Measurements from ENCODE around the gene AASDHPPT.

Gene AASDHPPT

DNA sequence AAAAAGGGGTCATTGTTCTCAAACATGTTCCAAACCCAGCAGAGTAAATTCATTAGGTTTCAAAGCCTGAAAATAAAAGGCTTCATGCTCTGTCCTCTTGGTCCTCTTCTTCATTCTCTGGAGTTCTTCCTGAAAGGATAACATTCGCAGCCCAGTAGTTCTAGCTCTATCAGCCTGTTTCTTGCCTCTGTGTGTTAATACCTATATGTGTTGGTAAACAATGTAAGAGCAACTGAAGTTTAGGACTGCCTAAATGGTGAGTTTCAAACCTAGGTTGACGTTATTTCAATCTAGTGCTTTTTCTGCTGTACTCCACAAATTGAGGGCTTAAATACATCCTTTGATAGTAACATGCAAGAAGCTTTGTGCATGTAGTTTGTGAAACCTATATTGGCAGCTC, 9.4 kb downstream of the AASDHPPT start:
- no peak for DNase-seq

DNA sequence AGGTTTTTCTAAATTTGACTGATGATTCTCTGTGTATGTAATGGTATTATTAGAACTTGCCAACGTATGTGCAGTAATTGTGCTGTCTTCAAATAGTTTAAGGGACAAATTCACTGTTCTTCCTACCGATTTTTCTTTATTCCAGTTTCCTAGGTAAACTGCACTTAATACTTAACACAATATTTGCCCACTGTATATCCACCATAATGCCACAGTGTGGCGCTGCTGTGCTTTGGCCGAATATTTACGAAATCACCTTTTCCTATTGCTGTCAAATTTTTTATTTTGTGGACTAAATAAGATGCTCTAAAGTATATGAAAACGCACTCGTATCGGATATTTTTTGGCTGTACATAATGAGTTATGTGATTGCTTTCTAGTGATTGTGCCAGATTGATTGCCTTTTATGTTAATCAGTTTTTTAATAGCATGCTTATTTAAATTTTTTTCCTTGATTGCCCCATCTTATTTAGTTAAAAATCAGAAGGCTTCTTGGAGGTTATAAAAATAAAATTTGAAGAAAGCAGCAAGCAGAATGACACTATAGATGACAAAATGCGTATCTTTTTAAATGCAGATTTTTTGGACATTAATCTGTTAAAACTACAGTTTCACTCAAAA, 10.5 kb downstream of the AASDHPPT start:
- peak; percentile 45 for DNase-seq

DNA sequence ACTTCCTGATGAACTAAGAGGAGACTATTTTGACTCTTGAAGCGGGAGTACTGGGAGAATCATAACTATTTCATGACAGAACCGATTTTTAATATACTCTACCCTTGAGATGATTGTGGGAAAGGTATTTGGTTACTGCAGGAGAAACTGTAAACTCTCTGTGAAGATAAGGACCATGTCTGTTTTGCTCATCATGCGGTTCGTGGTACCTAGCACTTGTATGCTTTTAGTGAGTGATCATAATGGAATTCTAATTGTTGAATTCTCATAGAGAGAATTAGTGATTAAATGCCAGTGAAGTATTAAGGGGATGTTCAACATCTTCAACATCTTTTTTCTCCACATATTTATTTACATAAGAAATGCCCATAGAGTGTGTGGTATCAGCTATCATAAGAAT, 11.4 kb downstream of the AASDHPPT start:
- no peak for DNase-seq

DNA sequence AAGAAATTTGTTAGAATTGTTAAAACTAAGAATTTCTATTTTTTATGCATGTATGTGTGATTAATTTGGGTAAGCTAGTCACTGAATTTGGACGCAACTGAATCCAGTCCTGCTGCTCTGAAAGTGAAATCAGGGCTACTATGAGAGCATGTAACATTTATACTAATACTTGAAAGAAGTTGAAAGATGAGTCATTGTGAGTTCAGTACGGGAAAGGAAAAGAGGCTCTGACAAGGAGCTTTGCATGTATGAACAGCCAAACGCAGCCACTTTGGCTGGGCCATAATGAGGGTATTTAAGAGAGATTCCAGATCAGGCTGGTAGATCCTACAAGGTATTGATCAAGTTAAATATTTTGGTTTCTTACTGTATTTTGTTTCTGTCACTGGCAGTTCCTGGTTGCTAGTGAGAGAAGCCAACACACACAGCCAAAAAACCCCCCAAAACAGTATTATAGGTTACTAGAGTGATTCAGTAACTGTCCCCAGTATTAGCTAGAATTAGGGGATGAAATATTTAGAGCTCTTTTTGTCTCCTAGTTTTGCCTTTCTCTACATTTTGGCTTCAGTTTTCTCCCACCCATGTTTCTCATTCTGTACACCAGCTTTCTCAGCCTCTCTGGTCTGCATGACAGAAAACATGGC, 14.1 kb downstream of the AASDHPPT start:
- no peak for DNase-seq

DNA sequence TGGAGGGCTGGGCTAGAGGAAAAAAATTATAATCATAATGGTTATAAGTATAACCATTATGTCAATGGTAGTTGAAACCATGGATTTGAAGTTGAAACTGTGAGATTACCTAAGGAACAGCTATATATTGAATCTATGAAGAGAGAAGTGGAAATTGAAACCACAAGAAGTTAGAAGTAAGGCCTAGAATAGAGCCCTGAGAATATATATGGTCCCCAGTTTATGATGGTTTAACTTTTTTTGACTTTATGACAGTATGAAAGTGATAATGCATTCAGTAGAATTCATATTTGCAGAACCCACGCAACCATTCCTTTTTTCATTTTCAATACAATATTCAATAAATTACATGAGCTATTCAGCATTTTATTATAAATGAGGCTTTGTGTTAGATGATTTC, 15.0 kb downstream of the AASDHPPT start:
- DNase-seq: no peak

DNA sequence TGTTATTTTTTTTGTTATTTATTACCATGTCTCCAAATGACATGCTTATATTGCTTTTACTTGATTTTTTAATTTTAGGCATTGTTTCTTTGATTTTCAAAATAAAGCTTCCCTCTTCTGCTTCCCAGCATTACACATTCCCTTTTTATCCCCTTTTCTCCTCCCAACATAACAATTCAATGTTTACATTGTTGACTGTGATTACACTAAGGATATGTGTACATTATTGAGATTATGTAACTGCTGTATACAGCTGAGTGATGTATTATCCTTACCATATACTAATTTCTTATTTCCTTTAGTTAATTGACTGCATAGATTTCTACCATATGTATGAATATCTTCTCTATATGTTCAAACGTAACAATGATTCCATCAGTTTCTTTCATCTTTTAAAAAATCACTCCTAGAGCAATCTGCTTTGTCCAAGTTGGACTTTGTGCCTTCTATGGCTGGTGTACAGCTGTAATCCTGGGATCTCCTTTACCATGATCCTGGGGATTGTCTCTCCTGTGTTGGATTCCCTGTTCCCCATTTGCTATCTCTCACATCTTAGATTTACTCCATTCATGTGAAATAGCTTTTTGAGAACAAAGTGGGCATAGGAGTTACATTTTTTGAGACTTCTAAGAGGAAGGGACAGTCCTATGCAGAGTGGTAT, 21.6 kb downstream of the AASDHPPT start:
- DNase-seq: no peak

DNA sequence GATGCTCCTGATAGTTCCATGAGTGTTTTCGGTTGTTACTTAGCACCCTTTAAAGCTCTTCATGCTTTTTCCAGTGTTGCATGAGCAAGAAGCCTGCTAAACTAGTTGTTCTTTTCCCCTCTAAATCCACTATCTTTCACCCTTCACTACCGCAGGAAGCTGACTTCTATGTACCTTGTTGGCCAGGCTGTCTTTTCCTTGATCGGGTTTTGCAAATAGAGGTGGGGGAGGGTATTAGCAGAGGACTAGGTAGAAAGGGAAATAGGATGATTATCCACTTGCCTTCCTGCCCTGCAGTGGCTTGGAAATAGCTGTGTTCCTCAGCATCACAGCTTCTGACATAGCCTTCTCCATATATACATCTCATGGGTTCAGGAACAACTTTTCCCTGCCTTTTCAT, 23.9 kb downstream of the AASDHPPT start:
- no peak for DNase-seq

DNA sequence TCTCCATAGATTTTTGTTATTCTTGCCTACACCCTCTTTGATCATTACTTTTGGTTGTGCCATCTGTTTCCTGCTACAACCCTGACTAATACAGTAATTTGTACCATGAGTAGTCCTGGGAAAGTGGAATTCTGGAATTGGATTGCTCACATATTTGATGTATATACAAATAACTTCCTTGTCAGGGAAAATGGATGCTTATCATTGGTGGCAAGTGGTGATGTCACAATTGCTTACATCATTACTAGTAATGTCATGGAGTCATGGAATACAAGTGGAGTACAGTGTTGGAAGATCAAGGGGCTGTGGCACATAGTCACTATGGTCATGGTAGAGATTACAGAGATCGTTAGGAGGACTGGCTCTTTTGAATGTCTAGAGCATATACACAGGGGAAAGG, 24.4 kb downstream of the AASDHPPT start:
- DNase-seq: no peak

DNA sequence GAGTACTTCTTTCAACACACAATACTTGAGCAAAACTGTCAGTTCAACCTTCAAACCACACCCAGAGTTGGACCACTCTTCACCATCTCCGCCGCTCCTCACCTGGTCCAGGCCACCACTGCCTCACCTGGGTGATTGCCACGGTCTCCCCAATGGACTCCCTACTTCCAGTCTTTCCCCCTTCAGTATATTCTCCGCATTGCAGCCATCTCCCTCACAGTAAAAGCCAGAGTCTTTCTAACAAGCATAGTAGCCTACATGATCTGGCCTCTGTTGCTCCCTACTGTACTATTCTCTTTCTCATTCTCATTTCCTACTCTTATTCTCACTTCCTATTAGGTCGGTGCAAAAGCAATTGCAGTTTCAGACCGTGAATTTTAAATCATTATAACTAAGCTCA, 28.5 kb downstream of the AASDHPPT start:
- DNase-seq: no peak

DNA sequence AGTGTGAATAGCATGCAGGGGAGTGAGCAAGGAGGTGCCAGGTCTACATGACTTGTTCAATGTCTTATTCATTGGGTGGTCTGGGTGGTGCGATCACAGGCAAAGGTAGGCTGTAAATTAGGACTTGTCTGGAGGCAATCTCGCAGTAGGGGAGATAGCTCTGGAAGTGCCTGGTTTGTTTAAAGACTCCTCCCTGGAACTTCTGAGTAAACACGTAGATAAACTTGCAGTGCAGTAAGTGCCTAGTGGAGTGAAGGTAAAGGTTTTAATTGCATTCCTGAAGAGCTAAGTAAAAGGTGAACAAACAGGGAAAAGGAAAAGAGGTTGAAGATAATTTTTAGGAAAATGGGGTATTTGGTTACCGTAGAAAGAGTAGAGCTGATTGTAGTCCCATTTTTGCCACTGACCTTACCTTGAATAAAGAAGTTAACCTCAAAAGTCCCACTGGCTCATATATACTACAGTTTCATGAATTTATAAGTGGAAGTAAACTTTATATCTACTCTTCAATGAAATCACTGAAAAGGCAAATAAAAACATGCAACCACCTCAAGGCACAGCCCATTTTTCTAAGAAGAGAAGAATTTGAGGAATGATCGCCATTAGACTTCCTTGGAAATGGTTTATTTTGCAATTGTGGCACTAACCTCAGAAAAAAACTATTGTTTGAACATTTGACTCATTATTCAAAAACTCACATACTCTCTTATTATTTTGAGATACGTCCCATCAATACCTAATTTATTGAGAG, 44.3 kb downstream of the AASDHPPT start:
- DNase-seq: no peak

DNA sequence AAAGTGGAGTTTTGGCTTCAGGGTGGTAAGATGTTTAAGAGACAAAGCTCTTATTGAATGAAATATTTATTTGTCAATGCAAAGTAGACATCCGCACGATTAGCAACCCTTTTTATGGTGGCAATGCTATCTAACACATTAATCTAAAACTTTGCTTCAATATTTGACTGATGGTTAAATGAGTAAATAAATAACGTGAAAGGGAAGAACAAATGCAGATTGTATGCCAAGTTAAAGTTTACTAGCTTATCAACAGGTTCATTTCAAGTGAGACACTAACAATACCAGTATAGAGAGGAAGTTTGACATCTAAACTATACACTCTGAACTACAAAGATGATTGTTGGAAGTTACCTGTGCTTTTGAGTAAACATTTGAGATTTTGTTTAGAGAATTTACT, 50.1 kb downstream of the AASDHPPT start:
- DNase-seq: no peak

DNA sequence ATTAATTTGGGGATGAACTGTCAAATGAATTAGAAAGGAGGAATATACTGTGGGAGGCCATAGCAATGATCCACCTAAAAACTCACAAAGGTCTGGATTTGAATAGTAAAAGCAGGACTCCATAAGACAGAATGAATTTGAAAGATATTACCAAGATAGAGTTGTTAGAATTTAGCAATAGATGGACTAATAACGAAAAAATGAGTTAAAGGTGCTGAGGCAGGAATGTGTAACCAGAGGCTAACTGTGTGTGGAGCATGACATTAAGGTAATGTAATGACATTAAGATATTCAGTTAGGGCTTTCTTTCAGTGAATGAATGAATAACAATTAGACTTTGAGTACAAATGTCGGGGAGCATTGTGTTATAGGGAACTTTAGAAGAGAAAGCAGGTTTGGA, 51.3 kb downstream of the AASDHPPT start:
- no peak for DNase-seq

DNA sequence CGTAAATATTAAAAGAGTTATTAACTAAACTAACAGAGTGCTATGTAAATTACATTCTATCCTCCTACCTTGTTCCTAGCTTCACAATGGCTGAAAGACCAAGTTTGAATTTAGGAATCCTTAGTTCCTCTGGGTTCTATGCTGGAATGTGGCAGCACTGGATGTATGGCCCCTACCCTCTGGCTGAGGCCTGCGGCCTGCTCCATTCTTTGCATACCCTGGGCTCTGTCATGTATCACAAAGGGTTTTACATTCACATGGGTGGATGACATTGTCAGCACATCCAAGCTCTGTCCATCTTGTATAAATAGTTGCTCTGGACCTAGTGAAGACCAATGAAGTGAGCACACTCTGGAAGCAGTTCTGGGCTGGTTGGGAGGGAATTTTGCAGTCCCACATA, 54.5 kb downstream of the AASDHPPT start:
- DNase-seq: no peak

DNA sequence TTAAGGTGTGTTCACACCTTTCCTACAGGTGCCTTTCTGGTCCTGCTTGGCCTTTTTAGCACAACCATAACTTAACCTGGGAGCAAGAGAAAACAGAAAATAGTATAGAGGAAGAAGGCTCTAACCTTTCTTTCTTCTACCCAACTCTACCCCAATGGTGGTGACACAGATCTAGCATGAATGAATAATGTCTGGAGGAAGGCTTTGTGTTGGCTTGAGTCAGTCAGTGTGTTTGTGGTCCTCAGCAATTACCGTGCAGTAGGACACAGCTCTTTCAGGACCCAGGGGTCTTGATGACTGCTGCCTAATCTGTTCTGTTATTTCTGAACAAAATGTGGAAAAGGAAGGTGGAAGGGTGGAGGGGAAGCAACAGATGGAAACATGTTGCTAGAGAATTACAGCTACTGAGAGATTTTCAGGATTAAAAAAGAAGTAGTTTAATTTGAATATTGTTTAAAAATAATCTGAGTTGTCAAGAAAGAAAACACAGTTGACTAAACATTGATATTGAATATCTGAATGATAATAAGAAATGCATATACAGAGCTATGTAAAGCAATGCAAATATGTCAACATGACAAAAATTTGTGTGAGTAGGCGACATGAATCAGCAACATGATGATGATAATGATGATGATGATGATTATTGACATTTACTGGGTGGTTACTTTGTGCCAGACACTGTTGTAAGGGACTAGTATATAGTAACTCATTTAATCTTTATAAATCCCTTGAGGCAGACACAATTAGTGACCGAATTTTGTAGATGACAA, 55.3 kb downstream of the AASDHPPT start:
- no peak for DNase-seq

DNA sequence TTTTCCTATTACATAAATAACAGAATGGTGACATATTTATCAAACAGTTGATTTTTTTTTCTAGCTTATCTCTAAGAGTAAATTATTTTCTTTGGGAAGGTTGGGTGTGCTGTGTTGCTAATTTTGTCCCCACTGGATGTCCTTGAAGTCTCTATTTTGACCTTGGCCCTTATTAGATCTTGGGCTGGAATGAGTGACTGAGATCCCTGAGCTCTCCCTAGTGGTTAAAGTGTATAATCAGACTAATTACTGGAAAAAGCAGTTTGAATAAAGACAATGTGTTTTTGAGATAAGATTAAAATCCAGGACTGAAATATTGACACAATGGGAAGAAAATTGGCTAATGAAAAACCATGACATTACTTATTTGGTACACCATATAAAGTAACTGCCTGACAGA, 56.1 kb downstream of the AASDHPPT start:
- no peak for DNase-seq

DNA sequence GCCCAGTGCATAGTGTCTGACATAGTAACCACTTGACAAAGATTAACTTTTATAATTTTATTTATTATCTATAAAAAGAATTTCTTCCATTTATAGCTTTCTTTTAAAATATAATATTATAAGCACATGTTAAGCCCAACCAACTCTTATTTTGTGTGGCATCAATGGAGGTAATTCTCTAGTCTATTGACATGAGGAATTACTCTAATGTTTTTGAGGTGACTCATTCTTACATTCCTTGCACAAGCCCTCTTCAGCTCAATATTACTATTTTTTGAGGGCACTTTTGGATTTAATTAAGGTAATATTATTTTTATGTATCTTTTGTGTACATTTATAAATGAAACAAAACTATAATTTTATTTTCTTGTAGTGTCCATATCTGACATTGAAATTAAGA, 59.6 kb downstream of the AASDHPPT start:
- no peak for DNase-seq

DNA sequence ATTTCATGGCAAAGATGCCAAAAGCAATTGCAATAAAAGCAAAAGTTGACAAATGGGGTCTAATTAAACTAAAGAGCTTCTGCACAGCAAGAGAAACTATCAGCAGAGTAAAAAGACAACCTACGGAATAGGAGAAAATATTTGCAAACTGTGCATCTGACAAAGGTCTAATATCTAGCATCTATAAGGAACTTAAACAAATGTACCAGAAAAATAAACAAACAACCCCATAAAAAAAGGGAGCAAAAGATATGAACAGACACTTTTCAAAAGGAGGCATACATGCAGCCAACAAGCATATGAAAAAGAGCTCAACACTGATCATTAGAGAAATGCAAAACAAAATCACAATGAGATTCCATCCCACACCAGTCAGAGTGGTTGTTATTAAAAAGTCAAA, 60.3 kb downstream of the AASDHPPT start:
- no peak for DNase-seq
